ENCODE results near the gene ZNF74. TPM values are rescaled to one million over a fixed set of nuclear protein-coding genes. Genes with fewer than 3 reads are reported as not detected.
A peak's percentile ranks its signal among the peaks of the same experiment; 100 is the strongest.

The ZNF74 gene
- total RNA-seq, 1 experiment from 2014 or later, result 34.3 TPM

DNA sequence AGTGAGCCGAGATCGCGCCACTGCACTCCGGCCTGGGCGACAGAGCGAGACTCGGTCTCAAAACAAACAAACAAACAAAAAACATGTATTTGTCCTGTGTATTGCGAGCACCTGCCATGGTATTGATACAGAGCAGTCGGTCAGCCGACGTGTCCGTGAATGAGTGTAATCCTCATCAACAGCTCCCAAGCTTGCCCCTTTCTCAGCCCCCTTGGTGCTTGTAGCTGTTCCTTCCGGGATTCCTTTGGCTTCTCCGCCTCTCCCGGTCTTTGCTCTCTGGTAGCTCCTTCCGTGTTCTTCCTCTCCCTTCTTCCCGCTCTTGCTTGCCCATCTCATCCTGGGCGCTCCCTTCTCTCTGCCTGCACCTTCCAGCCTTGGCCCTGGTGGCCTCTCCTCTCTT is 10.9 kb downstream of the ZNF74 start:
- no peak overlapping the region for H4K91ac ChIP-seq (ENCODE audit: insufficient read length, low read depth, low read length)
- no peaks in the 10 kb centered on the region for H3K79me2 ChIP-seq (ENCODE audit: insufficient read depth, low read length)
- H2BK120ac ChIP-seq (ENCODE audit: low read depth, low read length, poor library complexity, severe bottlenecking), result no peak overlapping the region
- H3K27ac ChIP-seq (ENCODE audit: insufficient read length, low read depth, low read length), result no peak overlapping the region
- Mint-ChIP-seq H3K4me3 (no peak overlapping the region), H3K27me3 (ENCODE audit: low read depth) (no peaks in the 10 kb centered on the region), H3K4me1 (no peaks in the 10 kb centered on the region), H3K9me3 (no peaks in the 10 kb centered on the region), H3K27ac (peak overlapping the region in 1 of 3 experiments; percentile 32; a peak in 1 of 7 replicates), H3K36me3 (ENCODE audit: insufficient read depth in 1 of 3, low read depth in 3 of 3) (peaks cover 33 to 59% (median 43%) of the 10 kb centered on the region in 3 experiments; a peak in 6 of 7 replicates)
- H4K8ac ChIP-seq (replicated peaks; ENCODE audit: insufficient read length, low read depth, low read length), result no peak overlapping the region
- no peak overlapping the region for H3K23ac ChIP-seq (ENCODE audit: insufficient read length, low read depth, low read length)
- H2AFZ ChIP-seq (ENCODE audit: low read length), result no peak overlapping the region
- H3K4me2 ChIP-seq (ENCODE audit: insufficient read depth, insufficient read length, low read length), result no peak overlapping the region
- H2BK20ac ChIP-seq (ENCODE audit: low read depth, low read length, poor library complexity, severe bottlenecking), result no peak overlapping the region
- H3T11ph ChIP-seq (ENCODE audit: low read length), result no peak overlapping the region
- H3K79me1 ChIP-seq (ENCODE audit: insufficient read depth, low read depth, low read length, poor library complexity, severe bottlenecking), result peaks cover 2% of the 10 kb centered on the region
- no peaks in the 10 kb centered on the region for H3K9me3 ChIP-seq (ENCODE audit: control insufficient read depth, low read depth, low read length)
- no peak overlapping the region for H2BK15ac ChIP-seq (ENCODE audit: low read depth, low read length)
- no peaks in the 10 kb centered on the region for H4K20me1 ChIP-seq (ENCODE audit: control insufficient read depth, insufficient read depth, insufficient read length)
- no peak overlapping the region for H3K56ac ChIP-seq (ENCODE audit: insufficient read length, low read depth, low read length)
- no peaks in the 10 kb centered on the region for H3K4me1 ChIP-seq (ENCODE audit: insufficient read depth, low read length)
- H2BK5ac ChIP-seq (ENCODE audit: insufficient read length, low read length), result no peak overlapping the region
- no peak overlapping the region for H3K9ac ChIP-seq (ENCODE audit: extremely low read depth, insufficient read length, low read length)
- H2AK5ac ChIP-seq (ENCODE audit: insufficient read length, low read length), result no peak overlapping the region
- no peak overlapping the region for H3K18ac ChIP-seq (ENCODE audit: insufficient read length, low read depth, low read length)
- TF ChIP-seq, protein P1, sequence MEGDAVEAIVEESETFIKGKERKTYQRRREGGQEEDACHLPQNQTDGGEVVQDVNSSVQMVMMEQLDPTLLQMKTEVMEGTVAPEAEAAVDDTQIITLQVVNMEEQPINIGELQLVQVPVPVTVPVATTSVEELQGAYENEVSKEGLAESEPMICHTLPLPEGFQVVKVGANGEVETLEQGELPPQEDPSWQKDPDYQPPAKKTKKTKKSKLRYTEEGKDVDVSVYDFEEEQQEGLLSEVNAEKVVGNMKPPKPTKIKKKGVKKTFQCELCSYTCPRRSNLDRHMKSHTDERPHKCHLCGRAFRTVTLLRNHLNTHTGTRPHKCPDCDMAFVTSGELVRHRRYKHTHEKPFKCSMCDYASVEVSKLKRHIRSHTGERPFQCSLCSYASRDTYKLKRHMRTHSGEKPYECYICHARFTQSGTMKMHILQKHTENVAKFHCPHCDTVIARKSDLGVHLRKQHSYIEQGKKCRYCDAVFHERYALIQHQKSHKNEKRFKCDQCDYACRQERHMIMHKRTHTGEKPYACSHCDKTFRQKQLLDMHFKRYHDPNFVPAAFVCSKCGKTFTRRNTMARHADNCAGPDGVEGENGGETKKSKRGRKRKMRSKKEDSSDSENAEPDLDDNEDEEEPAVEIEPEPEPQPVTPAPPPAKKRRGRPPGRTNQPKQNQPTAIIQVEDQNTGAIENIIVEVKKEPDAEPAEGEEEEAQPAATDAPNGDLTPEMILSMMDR (conservative IDR thresholded peaks at IDR 0.05), result no peak
- H4K5ac ChIP-seq (ENCODE audit: insufficient read length, low read depth, low read length), result no peak overlapping the region
- H2BK12ac ChIP-seq (ENCODE audit: insufficient read length, low read depth, low read length), result no peak overlapping the region
- no peaks in the 10 kb centered on the region for H3K27me3 ChIP-seq (ENCODE audit: insufficient read depth, low read length)
- H3K14ac ChIP-seq (ENCODE audit: insufficient read depth, low read length), result no peak overlapping the region
- no peaks in the 10 kb centered on the region for H3K23me2 ChIP-seq (ENCODE audit: insufficient read length, low read depth, low read length, poor library complexity, severe bottlenecking)
- no peak overlapping the region for H3K4ac ChIP-seq (ENCODE audit: low read depth, low read length)
- no CpG with 5 or more reads among the region's 18 CpGs for WGBS (ENCODE audit: extremely low coverage, insufficient read length, low lambda C conversion rate)
- no peak for DNase-seq

All from H9 (cell line).